ENCODE results near the gene ACTBL2.

The ACTBL2 gene

GRCh38 chr5:57448287-57448686, 34.3 kb downstream of the ACTBL2 start:
- no peak for DNase-seq

- no peak for DNase-seq
Measured at GRCh38 chr5:57447658-57448057, 35.0 kb downstream of the ACTBL2 start.

GRCh38 chr5:57446966-57447365, 35.6 kb downstream of the ACTBL2 start:
- DNase-seq = no peak

GRCh38 chr5:57445705-57446037, 36.9 kb downstream of the ACTBL2 start:
- DNase-seq = no peak

GRCh38 chr5:57445006-57445704, 37.5 kb downstream of the ACTBL2 start:
- DNase-seq = no peak

GRCh38 chr5:57442080-57442839, 40.4 kb downstream of the ACTBL2 start:
- no peak for DNase-seq

- DNase-seq = no peak
Measured at GRCh38 chr5:57441557-57441956, 41.1 kb downstream of the ACTBL2 start.

- DNase-seq = no peak
Measured at GRCh38 chr5:57439601-57440000, 43.0 kb downstream of the ACTBL2 start.

GRCh38 chr5:57437976-57438805, 44.4 kb downstream of the ACTBL2 start:
- DNase-seq = no peak

GRCh38 chr5:57436586-57436985, 46.0 kb downstream of the ACTBL2 start:
- DNase-seq = no peak

- no peak for DNase-seq
Measured at GRCh38 chr5:57435701-57436134, 46.9 kb downstream of the ACTBL2 start.

GRCh38 chr5:57434683-57435082, 47.9 kb downstream of the ACTBL2 start:
- no peak for DNase-seq

- DNase-seq = no peak
Measured at GRCh38 chr5:57434227-57434640, 48.4 kb downstream of the ACTBL2 start.

- no peak for DNase-seq
Measured at GRCh38 chr5:57432876-57433275, 49.7 kb downstream of the ACTBL2 start.

- DNase-seq = no peak
Measured at GRCh38 chr5:57431759-57432158, 50.9 kb downstream of the ACTBL2 start.
